ENCODE measurements around the gene GNA15.

- TF ChIP-seq CTCF (IDR thresholded peaks at IDR 0.05) (no peak), ELF4 (CRISPR knock-in tag; IDR thresholded peaks at IDR 0.05; ENCODE audit: low read depth) (no peak), ATF6 (CRISPR knock-in tag; IDR thresholded peaks at IDR 0.05) (no peak), FOXK1 (CRISPR knock-in tag; IDR thresholded peaks at IDR 0.05) (no peak), NFYB (CRISPR knock-in tag; conservative IDR thresholded peaks at IDR 0.05; ENCODE audit: low read depth) (no peak), MAX (CRISPR knock-in tag; IDR thresholded peaks at IDR 0.05) (no peak), FOXJ3 (CRISPR knock-in tag; IDR thresholded peaks at IDR 0.05; ENCODE audit: borderline replicate concordance) (no peak), NR2C2 (CRISPR knock-in tag; IDR thresholded peaks at IDR 0.05) (no peak), PRDM15 (CRISPR knock-in tag; IDR thresholded peaks at IDR 0.05) (no peak)
Measured at GRCh38 chr19:3140667-3141038, 4.8 kb downstream of the GNA15 start.

All from WTC11 (cell line).